HUES64 (cell line): Measurements from ENCODE around the gene HSD17B2.

Experiments used
- H3K27ac ChIP-seq: 2 replicates; pipeline ENCODE4 v1.7.0; 2013; ENCODE audit warnings: low read depth, low read length, inconsistent platforms
- H3K27me3 ChIP-seq: 2 replicates; pipeline ENCODE4 v1.6.1; 2013; ENCODE audit warnings: mild to moderate bottlenecking, low read length; ENCODE audit not compliant: insufficient read depth
- H3K36me3 ChIP-seq: 2 replicates; pipeline ENCODE4 v1.6.1; 2013; ENCODE audit warnings: mild to moderate bottlenecking, low read length; ENCODE audit not compliant: insufficient read depth
- H3K4me1 ChIP-seq: 2 replicates; pipeline ENCODE4 v1.6.1; 2013; ENCODE audit warnings: mild to moderate bottlenecking, low read length, moderate library complexity; ENCODE audit not compliant: insufficient read depth
- H3K4me3 ChIP-seq: 2 replicates; pipeline ENCODE4 v1.5.1; 2013; ENCODE audit warnings: mild to moderate bottlenecking, low read length, moderate library complexity
- H3K9ac ChIP-seq: 2 replicates; pipeline ENCODE4 v1.6.1; 2013; ENCODE audit warnings: mild to moderate bottlenecking, low read depth, low read length
- H3K9me3 ChIP-seq: 2 replicates; pipeline ENCODE4 v1.6.1; 2013; ENCODE audit warnings: low read depth, low read length; ENCODE audit not compliant: insufficient read depth
- WGBS: fragments of 150-250, 120-280 bp; methylation state at CpG from one replicate; pipeline ENCODE4 v1.1.7; 2013; ENCODE audit warnings: missing lambda C conversion rate; 5-methylcytosine and 5-hydroxymethylcytosine counted together

HSD17B2 gene

DNA sequence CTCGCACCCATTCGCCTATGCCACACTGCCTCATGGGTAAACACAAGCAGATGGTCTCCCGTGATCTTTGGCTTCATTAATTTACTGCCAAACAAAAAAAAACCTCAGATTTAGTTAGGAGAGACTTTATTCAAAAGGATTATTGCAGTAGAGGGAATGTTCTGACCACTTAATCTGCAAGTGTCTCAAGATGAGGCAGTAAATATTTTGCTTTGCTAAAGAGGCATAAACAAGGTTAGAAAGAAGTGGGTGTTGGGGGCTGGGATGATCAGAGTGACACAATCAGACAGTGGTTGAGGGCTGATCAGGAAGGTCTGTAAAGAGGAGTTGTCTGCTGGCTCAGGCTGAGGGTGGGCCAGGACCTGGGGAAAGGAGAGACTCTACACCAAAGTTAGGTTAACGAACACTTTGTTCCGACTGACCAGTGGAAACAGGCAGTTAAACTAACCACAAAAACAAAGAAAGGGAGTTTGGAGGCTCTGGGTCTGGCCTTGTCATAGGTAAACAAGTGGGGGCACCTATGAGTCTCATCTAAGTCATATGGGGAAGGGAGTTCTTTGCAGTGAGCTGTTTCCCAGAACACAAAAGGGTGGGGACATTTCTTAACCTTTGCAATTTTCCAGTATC, 28.5 kb downstream of the HSD17B2 start:
- no peaks in the 10 kb centered on the region for H3K9me3 ChIP-seq
- no peaks in the 10 kb centered on the region for H3K27me3 ChIP-seq
- H3K4me1 ChIP-seq = no peaks in the 10 kb centered on the region; the same call in 1 of the 2 replicates
- no peak overlapping the region for H3K27ac ChIP-seq
- H3K9ac ChIP-seq = no peak overlapping the region
- WGBS = 73% methylated on average over 4 of the region's 5 CpGs
- no peak overlapping the region for H3K4me3 ChIP-seq
- no peaks in the 10 kb centered on the region for H3K36me3 ChIP-seq

DNA sequence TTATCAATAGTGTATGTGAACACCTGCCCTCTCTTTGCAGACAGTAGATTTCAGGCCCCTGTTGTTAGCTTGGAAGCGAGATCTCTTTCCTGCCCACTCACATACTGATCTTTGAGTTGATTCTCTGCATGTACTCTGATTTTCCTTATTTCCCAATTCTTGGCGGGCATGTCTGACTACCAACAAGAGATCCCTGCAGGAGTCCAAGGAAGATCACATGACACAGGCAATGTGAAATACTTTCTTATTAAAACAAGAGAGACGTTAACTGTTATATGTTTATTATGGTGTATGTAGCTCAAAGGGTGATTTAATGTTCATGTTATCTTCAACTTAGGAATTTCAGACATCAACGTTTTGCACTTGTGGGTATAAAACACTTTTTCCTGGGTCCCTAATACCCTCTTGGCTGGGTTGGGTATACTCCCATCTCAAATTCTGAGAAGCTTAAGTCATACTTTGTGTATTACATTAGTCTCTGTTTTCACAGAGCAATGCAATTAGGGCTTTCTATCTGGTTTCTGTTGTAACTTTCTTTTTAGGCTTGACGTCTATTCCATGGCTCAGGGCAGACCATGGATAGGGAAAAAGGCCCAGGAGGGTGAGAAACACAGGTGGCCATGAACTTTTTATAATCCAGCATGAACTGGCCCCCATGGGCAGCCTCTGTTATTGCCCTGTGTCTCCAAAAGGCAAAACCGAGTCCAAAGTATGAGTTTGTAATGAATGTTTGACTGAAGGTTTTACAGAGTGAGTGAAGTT, 32.2 kb downstream of the HSD17B2 start:
- H3K9ac ChIP-seq = no peak overlapping the region
- H3K9me3 ChIP-seq = no peaks in the 10 kb centered on the region
- H3K36me3 ChIP-seq = no peaks in the 10 kb centered on the region
- no peaks in the 10 kb centered on the region for H3K4me1 ChIP-seq
- H3K27ac ChIP-seq = no peak overlapping the region
- no peak overlapping the region for H3K4me3 ChIP-seq
- H3K27me3 ChIP-seq = no peaks in the 10 kb centered on the region
- 90% methylated on average over 6 of the region's 6 CpGs for WGBS

- Histone ChIP-seq H3K4me3 (no peak overlapping the region), H3K4me1 (no peaks in the 10 kb centered on the region), H3K9me3 (no peaks in the 10 kb centered on the region), H3K27ac (no peak overlapping the region), H3K9ac (no peak overlapping the region), H3K36me3 (no peaks in the 10 kb centered on the region), H3K27me3 (no peaks in the 10 kb centered on the region)
- WGBS = 94% methylated on average over 10 of the region's 10 CpGs
Measured at GRCh38 chr16:82067804-82068325, 32.8 kb downstream of the HSD17B2 start.

GRCh38 chr16:82070656-82071369, 35.8 kb downstream of the HSD17B2 start:
- Histone ChIP-seq H3K27ac (no peak overlapping the region), H3K4me3 (no peak overlapping the region), H3K4me1 (no peaks in the 10 kb centered on the region), H3K27me3 (no peaks in the 10 kb centered on the region), H3K36me3 (no peaks in the 10 kb centered on the region), H3K9ac (no peak overlapping the region), H3K9me3 (0 out of 2 replicates have a peak, but pooled peaks cover 4% of the 10 kb centered on the region)
- WGBS = 85% methylated on average over 4 of the region's 4 CpGs

GRCh38 chr16:82071421-82071820, 36.4 kb downstream of the HSD17B2 start:
- H3K9me3 ChIP-seq = 0 out of 2 replicates have a peak, but pooled peaks cover 4% of the 10 kb centered on the region
- WGBS = 90% methylated on average over 4 of the region's 4 CpGs
- H3K27ac ChIP-seq = no peak overlapping the region
- no peak overlapping the region for H3K4me3 ChIP-seq
- no peaks in the 10 kb centered on the region for H3K36me3 ChIP-seq
- no peak overlapping the region for H3K9ac ChIP-seq
- no peaks in the 10 kb centered on the region for H3K27me3 ChIP-seq
- H3K4me1 ChIP-seq = no peaks in the 10 kb centered on the region

GRCh38 chr16:82072313-82072712, 37.3 kb downstream of the HSD17B2 start:
- H3K9ac ChIP-seq = no peak overlapping the region
- no peaks in the 10 kb centered on the region for H3K27me3 ChIP-seq
- H3K4me3 ChIP-seq = no peak overlapping the region
- H3K4me1 ChIP-seq = no peaks in the 10 kb centered on the region
- no peaks in the 10 kb centered on the region for H3K36me3 ChIP-seq
- H3K9me3 ChIP-seq = peaks cover 8% of the 10 kb centered on the region; the same call in 1 of the 2 replicates
- no CpG with 5 or more reads among the region's 1 CpG for WGBS
- H3K27ac ChIP-seq = no peak overlapping the region

DNA sequence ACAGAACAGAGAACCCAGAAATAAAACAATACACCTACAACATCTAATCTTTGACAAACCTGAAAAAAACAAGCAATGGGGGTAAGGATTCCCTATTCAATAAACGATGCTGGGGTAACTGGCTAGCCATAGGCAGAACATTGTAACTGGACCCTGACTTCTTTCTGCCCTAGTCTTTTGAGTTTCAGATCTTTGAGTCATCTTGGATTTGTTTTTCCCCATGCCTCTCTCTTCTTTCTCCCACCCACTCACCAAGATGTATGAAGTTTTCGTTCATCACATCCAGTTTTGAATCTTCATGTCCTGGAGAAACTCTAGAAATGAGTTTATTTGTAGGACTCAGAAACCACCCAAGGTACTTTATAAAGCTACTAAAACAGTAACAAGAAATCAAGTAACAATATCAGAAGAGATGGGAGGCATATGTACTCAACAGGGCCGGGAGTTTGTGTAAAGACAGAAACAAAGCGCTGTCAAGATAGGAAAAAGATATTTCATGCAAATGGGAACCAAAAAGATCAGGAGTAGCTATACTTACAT, 39.0 kb downstream of the HSD17B2 start:
- WGBS = 99% methylated on average over 3 of the region's 4 CpGs
- no peaks in the 10 kb centered on the region for H3K36me3 ChIP-seq
- no peaks in the 10 kb centered on the region for H3K27me3 ChIP-seq
- H3K9me3 ChIP-seq = peaks cover 15% of the 10 kb centered on the region; the same call in 1 of the 2 replicates
- H3K4me3 ChIP-seq = no peak overlapping the region
- H3K4me1 ChIP-seq = no peaks in the 10 kb centered on the region
- H3K9ac ChIP-seq = no peak overlapping the region
- H3K27ac ChIP-seq = no peak overlapping the region

DNA sequence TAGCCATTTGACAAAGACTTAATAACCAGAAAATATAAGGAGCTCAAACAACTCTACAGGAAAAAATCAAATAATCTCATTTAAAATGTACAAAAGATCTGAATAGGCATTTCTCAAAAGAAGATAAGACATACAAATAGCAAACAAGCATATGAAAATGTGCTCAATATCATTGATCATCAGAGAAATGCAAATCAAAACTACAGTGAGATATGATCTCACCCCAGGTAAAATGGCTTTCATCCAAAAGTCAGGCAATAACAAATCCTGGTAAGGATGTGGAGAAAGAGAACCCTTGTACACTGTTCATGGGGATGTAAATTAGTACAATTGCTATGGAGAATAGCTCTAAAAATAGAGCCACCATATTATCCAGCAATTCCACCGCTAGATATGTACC, 43.1 kb downstream of the HSD17B2 start:
- H3K36me3 ChIP-seq = no peaks in the 10 kb centered on the region
- H3K27me3 ChIP-seq = no peaks in the 10 kb centered on the region

DNA sequence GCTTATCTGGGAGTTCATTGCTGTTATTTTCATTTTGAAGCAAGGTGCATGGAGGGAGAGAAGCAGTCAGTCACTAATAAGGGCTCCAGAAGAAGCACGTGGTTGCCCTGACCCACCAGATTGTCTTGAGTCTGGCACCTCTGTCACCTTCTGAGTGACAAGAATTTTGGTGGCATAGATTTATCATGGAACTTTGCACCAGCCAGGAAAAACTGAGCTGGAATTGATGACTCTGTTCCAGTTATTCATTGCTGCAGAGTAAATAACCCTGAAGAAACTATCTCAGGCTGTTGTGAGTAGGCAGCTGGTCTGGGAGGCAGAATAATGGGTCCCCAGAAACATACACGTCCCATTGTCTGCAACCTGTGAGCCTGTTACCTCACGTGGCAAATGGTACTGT, 44.8 kb downstream of the HSD17B2 start:
- H3K36me3 ChIP-seq = no peaks in the 10 kb centered on the region
- no peak overlapping the region for H3K27ac ChIP-seq
- H3K4me3 ChIP-seq = no peak overlapping the region
- H3K27me3 ChIP-seq = no peaks in the 10 kb centered on the region
- peaks cover 18% of the 10 kb centered on the region; the same call in 1 of the 2 replicates for H3K9me3 ChIP-seq
- WGBS = 89% methylated on average over 3 of the region's 3 CpGs
- no peaks in the 10 kb centered on the region for H3K4me1 ChIP-seq
- no peak overlapping the region for H3K9ac ChIP-seq

More for the DNA sequence above, 43.1 kb downstream of the HSD17B2 start:
- H3K4me3 ChIP-seq = no peak overlapping the region
- 80% methylated on average over 1 of the region's 1 CpG for WGBS
- H3K27ac ChIP-seq = no peak overlapping the region
- no peaks in the 10 kb centered on the region for H3K4me1 ChIP-seq
- no peak overlapping the region for H3K9ac ChIP-seq
- H3K9me3 ChIP-seq = peaks cover 18% of the 10 kb centered on the region; the same call in 1 of the 2 replicates

DNA sequence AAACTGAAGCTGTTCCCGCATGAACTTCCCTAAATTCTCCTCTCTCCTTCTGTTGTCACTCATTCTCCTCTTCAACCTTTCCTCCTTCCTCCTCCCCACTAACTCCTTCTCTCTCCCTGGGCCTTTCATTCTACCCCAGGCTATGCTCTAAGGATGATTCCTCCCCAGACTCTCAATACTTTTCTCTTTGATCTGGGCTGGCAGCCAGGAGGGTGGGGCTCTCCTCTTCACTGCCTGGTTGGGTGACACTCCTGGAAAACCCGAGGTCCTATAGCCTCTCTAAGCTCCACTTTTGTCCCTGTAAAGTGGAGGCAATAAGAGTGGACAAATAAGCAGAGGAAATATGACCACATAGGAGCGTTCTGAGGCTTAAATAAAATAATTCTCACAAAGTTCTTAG, 46.2 kb downstream of the HSD17B2 start:
- Histone ChIP-seq H3K27ac (no peak overlapping the region), H3K4me3 (no peak overlapping the region), H3K4me1 (no peaks in the 10 kb centered on the region), H3K9me3 (peaks cover 14% of the 10 kb centered on the region; the same call in 1 of the 2 replicates), H3K9ac (no peak overlapping the region), H3K27me3 (no peaks in the 10 kb centered on the region), H3K36me3 (no peaks in the 10 kb centered on the region)
- WGBS = 92% methylated on average over 2 of the region's 3 CpGs

DNA sequence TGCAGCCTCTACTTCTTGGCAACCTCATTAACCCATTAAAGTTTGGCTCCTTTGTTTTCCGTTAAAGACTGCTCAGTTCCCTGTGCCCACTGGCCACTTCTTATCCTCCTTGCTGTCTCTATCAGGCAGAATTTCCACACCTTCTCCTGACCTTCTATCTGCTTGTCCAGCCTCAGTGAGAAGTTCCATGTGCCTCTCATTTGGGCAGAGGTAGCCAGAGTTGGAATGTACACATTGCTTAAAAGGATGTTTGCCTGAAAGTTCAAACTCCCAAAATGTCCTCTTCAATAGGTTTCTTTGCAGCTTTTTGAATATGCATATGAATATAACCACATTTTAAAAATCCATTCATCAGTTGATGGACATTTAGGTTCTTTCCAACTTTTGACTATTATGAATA, 47.0 kb downstream of the HSD17B2 start:
- H3K27me3 ChIP-seq = no peaks in the 10 kb centered on the region
- no peaks in the 10 kb centered on the region for H3K4me1 ChIP-seq
- no peaks in the 10 kb centered on the region for H3K36me3 ChIP-seq
- no peak overlapping the region for H3K4me3 ChIP-seq
- H3K9me3 ChIP-seq = peaks cover 12% of the 10 kb centered on the region; the same call in 1 of the 2 replicates
- H3K27ac ChIP-seq = no peak overlapping the region
- WGBS = 92% methylated on average over 1 of the region's 1 CpG
- H3K9ac ChIP-seq = no peak overlapping the region
